Measurements from ENCODE around the gene ZNF669.
A peak's percentile ranks its signal among the peaks of the same experiment; 100 is the strongest.
"Not testable (repeated sequence)": the region's sequence is repeated elsewhere in the genome, so short reads cannot be mapped to it uniquely, and the experiment has no call there.

ZNF669 gene

DNA sequence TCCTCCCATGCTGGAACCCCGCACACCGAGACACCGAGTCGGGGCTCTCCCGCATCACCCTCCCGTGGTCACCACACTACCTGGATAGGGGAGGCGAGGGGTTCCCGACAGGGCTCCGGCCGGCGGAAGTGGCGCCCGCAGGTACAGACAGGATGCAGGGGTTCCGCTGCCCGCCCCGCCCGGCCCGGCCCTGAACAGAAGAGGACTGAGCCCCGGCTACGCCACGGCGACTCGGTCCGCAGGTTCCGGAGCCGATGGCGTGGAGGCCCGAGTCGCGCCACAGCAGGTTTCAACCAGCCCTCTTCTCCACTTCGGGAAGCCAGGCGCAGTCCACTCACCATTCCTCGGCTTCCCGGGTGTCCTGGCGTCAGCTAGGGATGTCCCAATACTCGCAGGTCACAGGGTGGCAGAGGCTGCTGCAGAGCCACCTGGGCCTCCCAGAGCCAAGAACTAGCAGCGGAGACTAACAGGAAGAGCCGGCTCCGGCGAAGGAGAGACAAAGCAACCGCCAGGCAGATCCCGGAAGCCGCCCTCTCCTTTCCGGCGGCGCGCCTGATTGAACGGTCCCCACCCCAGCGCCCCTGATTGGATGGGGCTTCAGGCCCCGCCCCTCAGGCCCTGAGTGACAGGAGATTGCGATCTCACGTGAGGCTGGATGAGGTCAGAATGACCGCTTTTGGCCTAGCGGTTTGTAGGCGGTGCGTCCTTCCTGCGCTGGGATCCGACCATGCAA lies at the start of gene ZNF669:
Gene ZNF669, minus strand, starts transcription at position 498 of the 733 bp plus-strand sequence. Its CDS starts 157 bp downstream, at position 341.
- DNase-seq = peak; percentile 91

DNA sequence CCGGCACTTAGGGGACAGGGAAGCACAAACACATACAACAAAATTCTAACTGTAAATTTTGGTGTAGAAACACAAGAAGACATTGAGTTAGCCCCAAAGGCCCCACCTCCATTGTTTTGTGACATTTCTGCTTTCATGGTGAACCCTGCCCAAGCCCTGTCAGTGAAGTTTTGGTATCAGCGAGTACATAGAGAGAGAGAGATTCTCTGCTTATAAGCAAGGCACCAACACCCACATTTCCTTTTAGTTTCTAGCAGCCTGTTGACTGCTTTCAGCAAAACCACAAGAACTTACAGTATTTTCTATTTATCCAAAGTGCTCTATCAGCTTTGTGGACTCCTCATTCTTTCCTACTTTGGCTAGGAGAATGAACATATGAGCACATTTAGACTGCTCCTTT lies 43.6 kb upstream of the ZNF669 start:
- DNase-seq = no peak

DNA sequence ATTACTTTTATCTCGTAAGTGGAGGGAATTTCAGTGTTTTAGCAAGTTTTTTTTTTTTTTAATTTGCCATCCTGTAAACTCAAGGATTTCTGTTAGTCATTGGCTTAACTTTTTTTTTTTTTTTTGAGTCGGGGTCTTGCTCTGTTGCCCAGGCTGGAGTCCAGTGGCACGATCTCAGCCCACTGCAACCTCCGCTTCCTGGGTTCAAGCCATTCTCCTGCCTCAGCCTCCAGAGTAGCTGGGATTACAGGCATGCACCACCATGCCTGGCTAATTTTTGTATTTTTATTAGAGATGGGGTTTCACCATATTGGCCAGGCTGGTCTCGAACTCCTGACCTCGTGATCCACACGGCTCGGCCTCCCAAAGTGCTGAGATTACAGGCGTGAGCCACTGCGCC lies 43.0 kb upstream of the ZNF669 start:
- DNase-seq = not testable (repeated sequence)

DNA sequence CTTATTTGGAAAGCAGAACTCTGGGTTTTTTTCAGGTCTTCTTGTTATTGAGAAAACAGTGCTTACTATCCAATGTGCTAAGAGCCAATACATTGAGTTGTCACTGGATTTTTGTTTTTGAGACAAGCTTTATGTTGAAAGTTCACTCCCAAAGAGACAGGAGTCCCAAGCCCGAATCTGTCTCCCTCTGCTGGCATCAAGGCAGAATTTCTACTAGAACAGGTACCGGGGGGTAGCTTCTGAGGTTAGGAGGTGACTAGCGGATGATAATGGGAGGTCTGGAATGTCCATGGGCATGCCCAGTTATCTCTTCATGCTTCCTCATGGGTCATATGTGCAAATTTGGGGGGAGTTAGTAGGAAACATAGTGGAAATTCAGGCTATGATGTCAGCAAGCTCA lies 42.5 kb upstream of the ZNF669 start:
- DNase-seq = no peak

DNA sequence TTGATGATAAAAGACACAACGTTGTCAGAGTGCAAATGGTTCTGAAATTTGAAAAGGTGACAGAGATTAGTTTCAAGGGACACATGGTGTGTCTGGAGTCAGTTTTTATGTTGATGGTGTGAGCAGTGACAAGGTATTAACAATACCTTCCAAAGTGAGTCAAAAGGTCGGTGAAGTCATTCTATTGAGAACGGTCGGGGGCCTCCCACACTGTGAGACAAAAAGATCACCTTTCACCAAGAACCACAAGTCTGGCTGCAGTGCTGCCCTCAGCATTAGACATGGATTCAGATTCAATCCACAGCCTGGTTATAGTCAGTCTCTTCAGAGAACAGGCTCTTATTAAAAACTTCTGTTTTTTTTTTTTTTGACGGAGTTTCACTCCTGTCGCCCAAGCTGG lies 41.1 kb upstream of the ZNF669 start:
- DNase-seq = no peak

DNA sequence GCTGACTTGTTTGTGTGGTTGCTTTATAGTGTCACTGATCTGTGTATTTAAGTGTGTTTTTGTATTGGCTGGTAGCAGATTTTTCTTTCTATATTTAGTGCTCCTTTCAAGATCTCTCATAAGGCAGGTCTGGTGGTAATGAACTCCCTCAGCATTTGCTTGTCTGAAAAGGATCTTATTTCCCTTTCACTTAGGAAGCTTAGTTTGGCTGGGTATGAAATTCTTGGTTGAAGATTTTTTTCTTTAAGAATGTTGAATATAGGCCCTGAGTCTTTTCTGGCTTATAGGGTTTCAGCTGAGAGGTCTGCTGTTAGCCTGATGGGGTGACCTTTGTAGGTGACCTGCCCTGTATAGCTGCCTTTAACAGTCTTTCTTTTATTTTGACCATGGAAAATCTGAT lies 35.4 kb upstream of the ZNF669 start:
- DNase-seq = not testable (repeated sequence)

DNA sequence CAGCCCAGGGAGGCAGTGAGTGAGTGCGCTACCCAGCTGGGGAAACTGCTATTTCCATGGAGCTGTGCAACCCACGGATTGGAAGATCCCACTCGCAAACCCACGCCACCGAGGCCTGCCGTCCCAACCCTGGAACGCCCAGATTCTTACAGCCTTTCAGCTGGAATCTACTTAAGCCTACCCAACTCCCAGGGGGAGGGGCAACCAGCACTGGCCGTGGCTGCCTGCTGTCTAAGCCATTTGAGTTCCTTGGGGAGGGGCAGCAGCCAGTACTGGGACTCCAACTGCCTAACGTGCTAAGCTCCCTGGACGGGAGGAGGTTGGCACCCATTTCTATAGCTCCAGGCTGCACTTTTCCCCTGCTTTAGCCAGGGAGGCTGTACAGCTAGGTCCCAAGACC lies 27.1 kb upstream of the ZNF669 start:
- DNase-seq = no peak

DNA sequence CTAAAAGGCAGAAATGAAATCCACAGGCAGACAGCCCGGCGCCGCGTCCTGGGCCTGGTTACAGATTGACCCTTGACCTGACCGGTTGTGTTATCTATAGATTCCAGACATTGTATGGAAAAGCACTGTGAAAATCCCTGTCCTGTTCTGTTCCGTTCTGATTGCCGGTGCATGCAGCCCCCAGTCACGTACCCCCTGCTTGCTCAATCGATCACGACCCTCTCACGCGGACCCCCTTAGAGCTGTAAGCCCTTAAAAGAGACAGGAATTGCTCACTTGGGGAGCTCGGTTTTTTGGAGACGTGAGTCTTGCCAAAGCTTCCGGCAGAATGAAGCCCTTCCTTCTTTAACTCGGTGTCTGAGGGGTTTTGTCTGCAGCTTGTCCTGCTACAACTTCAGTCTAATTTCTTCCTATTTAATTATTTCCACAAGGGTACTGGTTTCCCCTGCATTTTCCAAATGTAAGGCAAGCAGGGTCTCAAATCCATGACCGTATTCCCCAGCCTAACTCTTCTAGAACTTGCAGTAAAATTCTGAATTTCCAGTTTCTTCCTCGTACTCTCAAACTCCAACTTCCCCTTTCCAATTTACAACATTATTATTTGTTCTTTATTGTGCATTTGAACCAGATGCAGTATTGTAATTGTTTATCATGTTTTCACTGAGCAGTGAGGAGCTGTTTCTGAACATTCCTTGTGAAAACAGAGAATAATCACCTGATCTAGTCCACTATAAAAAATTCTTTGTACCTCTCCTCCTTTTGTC lies 23.5 kb upstream of the ZNF669 start:
- not testable (repeated sequence) for DNase-seq

DNA sequence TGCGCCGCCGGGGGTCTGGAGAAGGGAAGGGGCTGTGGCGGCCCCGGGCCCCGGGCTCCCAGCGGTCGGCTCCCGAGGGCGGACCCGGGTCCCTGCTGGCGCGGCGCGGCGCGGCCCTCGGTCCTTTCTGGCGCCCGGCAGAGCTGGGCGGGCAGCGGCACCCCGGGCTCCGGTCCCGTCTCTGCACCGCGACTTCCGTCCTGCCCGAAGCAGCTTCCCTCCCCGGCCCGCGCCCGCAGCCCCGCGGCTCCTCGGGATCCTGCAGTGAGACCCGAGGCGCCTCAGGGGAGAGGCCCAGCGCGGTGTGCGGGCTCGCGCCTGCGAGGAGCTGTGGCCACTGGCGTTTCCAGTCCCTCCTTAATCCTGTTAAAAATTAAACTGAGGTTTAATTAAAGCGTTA lies 22.4 kb upstream of the ZNF669 start:
- DNase-seq = not testable (repeated sequence)

DNA sequence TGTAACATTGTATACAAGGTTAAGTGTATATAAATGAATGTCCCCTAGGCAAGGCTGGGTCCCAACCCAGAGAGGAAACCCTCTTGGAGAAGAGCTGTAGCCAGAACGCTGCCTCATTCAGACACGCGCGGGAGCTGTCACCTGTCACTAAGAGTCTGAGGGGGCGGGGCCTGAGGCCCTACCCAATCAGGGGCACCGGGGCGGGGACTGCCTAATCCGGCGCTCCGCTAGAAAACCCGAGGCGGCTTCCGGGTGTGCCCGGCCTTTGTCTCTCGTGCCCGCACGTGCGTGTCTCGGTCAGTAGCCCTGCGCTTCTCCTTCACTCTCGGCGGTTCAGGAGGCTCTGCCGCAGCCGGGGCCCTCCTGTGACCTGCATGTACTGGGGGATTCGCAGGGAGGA lies 22.0 kb upstream of the ZNF669 start:
- DNase-seq = not testable (repeated sequence)

DNA sequence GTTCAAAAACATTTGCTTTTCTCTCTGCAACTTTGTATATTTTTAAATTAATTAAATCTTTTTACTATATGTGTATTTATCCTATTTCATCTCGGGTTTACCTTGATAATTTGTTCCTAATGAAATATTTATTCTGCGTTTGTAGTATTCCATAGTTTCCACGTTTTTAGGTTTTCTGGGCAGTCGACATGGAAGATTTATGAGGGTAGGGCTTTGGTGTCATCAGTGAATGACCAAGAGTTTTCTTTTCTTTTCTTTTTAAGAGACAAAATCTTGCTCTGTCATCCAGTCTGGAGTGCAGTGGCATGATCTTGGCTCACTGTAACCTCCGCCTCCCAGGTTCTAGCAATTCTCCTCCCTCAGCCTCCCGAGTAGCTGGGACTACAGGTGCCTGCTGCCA lies 17.2 kb upstream of the ZNF669 start:
- DNase-seq = no peak

DNA sequence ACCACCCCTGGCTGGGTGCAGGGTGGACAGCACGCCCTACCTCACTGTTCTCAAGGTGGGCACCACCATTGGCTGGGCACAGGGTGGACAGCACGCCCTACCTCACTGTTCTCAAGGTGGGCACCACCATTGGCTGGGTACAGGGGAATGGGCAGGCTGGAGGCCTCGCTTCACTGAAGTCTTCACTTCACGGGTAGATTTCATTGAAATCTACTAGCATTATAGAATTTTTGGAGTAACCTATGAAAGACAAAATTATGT lies 16.2 kb upstream of the ZNF669 start:
- DNase-seq = not testable (repeated sequence)

DNA sequence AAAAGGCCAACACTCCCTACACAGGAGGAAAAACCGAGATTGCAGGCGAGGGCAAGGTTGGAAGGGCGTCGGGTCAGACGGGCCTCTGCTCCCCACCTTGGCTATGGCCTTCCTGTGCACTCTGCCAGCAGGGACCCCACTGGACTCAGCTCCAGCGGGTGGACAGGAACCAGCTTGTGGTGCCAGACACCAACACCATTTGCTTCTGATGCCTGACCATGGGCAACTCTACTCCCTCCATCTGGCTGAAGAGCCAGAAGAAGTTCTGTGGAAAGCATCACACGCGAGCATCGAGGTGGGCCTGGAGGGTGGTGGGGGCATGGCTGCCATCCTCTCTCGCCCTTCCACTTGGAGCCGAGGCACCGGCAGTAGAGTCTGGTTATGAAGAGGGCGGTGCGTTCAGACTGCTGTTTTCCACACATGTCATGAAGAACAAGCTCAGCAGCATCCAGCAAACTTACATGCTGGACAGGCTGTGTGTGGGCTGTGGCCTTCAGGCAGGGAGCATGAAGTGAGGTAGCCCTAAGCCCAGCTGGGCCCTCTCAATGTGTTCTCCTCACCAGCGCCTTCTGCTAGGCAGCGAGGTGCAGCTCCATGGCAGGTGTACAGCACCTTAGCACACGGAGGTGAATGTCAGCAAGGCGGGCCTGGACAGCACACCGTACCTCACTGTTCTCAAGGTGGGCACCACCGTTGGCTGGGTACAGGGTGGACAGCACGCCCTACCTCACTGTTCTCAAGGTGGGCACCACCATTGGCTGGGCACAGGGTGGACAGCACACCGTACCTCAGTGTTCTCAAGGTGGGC lies 15.6 kb upstream of the ZNF669 start:
- DNase-seq = no peak

DNA sequence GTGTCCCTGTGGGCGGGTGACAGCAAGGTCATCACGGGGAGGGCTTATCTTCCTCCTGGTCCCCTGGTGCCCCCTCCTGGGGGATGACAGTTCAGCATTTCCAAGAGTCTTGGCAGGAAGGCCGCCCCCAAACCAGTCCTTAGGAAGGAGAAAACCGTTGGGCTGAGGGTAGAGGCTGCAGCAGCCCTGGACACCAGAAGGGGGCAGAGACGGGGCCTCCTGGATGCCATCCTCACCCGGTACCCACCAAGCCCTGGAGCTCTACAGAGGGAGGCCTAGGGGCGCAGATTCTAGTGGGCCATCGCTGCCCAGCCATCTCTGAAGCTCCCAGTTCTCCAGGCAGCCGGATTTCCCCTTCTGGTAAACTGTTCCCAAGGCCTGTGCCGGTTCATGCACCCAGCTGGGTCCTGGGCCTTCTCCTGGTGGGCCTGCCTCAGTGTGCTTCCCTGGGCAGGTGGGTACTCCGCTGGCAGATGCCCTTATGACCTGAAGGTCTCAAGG lies 14.8 kb upstream of the ZNF669 start:
- DNase-seq = no peak

DNA sequence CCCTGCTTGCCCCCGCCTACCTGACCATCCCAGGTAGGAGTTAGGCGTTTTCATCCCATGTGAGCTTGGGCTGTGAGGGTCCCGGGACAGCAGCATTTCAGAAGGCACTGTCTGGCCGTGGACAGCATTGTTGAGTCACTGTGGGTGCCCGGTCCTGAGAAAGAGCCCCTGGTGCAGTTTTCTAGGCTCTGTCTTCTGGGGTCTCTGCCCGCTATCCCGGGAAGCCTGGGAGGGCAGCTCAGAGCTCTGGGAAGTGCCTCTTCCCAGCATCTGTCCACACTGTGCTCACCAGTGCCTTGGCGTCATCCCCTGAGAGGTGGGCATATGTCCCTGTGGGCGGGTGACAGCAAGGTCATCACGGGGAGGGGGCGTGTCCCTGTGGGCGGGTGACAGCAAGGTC lies 11.4 kb upstream of the ZNF669 start:
- DNase-seq = no peak

DNA sequence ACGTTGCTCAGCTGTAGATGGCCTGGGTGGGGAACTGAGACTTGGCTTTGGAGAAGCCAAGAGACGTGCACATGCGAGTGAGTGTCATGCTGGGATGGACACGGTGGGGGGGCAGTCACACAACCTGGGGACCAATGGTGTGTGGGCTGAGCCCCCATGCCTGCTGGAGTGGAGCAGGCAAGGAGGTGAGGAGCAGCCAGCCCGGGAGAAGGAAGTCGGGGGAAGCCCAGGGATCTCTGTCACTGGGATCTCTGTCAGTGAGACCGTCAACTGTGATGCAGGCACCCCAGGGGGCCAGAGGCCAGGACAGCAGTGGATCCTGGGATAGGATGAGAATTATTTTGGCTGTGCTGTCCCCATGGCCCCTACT lies 11.0 kb upstream of the ZNF669 start:
- DNase-seq = no peak

DNA sequence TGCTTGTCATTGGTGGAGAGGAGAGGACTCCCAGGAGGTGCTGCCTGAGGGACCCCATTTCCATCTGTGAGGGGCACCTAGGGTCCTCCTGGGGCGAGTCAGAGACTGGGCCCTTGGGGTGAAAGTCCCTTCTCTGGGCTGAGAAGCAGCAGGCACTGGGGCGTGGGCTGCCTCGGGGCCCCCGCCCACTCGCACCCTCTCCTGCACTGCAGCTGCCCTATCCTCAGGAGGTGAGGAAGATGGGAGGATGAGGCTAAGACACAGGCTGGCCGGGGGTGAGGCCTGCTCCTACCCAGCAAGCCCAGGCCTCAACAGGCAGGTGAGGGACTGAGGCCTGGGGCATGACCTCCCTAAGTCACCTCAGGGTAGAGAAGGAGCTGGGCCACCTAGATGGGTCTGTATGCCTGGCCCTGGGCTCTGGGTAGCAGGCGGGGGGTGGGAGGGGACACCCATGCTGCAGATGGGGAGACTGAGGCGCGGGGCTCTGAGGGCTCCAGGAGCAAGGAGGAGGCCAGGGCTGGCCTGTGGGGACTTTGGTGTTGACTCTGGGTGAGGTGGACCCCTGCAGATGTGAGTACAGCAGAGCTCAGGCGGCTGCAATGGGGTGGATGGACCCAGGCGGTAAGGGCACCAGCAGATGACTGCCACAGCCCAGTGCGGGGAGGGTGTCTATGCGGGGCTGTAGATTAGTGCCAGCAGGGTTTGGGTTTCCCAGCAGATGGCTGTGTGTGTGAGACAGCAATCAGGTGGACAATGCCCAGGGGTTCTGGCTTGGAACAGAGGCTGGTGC lies 10.4 kb upstream of the ZNF669 start:
- DNase-seq = no peak

DNA sequence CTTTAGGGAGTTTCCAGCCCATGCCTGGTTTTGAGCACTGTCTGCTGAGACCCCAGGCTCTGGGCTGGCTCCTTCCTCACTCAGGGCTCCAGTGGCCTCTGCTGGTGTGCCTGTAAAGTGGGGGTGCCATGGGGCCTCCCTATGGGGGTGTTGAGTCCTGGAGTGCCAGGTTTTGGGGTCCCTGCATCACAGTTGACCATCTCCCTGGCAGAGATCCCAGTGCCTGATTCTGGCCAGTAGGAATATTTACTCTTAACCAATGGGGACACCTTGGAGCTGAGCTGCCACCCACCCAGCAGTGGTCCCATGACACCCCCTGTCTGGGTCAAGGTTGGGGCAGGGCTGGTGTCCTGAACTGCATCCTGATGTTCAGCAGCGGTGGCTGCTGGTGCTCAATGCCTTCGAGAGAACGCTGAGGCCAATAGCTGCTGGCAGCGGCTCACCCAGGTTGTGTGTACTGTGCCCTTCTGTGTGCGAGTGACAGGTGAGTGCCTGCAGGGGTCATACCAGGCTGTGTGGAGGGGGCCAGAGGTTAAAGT lies 9.6 kb upstream of the ZNF669 start:
- DNase-seq = no peak

DNA sequence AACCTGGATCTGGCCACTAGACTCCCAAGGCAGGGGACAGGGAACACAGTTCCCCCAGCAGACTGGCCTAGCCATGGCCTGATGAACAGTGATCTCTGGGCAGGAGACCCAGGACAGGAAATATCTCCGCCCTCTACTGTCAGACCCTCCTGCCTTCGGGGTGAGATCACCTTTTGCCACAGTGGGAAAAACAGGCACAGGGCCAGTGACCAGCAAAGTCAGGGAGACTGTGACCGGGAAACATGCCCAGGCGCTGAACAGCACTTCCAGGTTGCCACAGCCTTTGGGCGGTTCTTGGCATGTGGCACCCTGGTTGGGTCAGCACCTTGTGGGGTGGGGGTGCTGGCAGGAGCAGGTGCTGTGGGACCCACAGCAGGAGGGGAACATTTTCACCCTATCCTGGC lies 8.9 kb upstream of the ZNF669 start:
- DNase-seq = no peak

DNA sequence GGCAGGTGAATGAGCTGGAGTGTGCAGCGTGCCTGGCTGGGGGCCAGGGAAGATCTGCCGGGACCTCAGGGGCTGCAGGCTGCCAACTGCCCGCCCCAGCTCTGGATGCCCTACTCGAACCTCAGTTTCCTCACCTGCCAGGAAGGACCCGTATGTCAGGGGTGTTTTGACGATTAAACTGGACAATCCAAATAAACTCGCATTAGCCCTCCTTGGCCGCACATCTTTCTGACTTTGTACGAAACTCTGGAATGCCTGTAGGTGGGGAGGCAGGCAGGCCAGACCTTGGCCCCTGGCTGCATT lies 8.3 kb upstream of the ZNF669 start:
- DNase-seq = no peak

DNA sequence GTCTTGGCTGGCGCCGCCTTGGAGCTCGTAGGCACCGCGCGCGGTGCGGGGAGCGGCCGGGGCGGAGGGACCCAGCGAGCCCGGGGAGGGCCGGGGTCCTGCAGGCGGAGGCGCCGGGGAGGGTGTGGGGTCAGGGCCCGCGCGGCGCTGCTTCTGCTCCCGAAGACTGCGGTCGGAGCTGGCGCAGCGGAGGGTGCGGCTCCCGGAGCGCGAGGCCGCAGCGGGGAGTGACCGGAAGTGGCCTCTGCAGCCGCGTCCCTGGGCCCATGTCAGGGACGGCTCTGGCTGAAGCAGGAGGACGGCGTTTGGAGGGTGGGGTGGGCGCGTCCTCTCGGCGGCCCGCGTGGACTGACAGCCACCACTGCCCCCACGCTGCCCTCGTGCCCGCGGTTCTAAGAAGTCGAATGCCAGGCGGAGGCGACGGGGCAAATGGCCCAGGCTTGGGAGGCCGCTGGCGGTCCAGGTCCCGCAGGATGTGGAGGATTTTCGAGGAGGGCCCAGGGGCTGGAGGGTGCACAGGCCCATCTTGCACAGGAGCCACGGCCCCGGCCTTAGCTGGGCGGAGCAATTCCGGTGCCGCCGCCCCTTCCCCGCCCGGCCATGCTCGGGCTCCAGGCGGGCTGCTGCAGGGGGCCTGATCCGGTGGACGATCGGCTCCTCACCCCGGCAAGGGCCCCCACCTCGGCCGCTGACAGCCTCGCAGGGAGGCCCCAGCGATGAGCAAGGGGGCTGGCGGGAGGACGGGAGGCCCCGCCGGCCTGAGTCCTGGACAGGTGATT lies 7.7 kb upstream of the ZNF669 start:
- no peak for DNase-seq

DNA sequence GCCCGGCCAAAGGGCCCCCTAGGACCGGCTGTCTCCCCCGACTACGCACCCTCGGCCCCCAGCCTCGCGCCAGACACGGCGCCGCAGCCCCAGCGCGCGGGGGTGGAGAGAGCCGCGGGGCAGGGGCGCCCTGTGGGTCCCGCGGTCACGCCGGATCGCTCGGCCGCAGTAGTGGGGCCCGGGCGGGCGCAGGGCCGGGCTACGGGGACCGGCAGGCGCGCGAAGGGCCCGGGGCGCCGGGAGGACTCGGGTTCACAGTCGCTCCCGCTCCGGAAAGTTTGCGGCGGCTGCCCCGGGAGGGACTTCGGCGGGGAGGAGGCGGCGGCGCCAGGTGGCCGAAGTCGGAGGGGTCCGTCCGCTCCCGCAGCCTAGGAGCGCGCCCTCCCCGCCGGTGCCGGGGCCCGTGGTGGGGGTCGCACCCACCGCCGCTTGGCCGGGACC lies 7.1 kb upstream of the ZNF669 start:
- no peak for DNase-seq
